Stimulated activated CD4-positive, alpha-beta T cell treated with anti-CD3 and anti-CD28 coated beads, TNF-alpha, amount 100 ng/mL, for 4 hours (primary cell): ENCODE results near the gene GCLC.
"Not testable (repeated sequence)": the region's sequence is repeated elsewhere in the genome, so short reads cannot be mapped to it uniquely, and the experiment has no call there.

Experiments
- DNase-seq, 3 experiments: peaks; one replicate each; pipeline ENCODE4 v3.0.0-alpha.2; 2020; ENCODE audit warnings: low read depth in 3 of 3

Gene GCLC

GRCh38 chr6:53544470-53545308 is at the start of gene GCLC:
TSS of gene GCLC (minus strand) at chr6:53545101. CDS start at chr6:53544645, 456 bp downstream.
- DNase-seq, result peak; percentile 77 to 83 (median 78)

GRCh38 chr6:53594596-53594995 is 49.7 kb upstream of the GCLC start:
- no peak for DNase-seq

GRCh38 chr6:53593001-53593488 is 48.1 kb upstream of the GCLC start:
- DNase-seq, result no peak

GRCh38 chr6:53591873-53592272 is 47.0 kb upstream of the GCLC start:
- no peak for DNase-seq

- DNase-seq, result no peak
Measured at GRCh38 chr6:53588816-53589509, 44.1 kb upstream of the GCLC start.

GRCh38 chr6:53587291-53587690 is 42.4 kb upstream of the GCLC start:
- DNase-seq, result no peak

- DNase-seq, result no peak
Measured at GRCh38 chr6:53585208-53585900, 40.5 kb upstream of the GCLC start.

- DNase-seq, result no peak
Measured at GRCh38 chr6:53584726-53585125, 39.8 kb upstream of the GCLC start.

- DNase-seq, result no peak
Measured at GRCh38 chr6:53583451-53583850, 38.5 kb upstream of the GCLC start.

GRCh38 chr6:53582963-53583362 is 38.1 kb upstream of the GCLC start:
- DNase-seq, result no peak

GRCh38 chr6:53581856-53582255 is 37.0 kb upstream of the GCLC start:
- DNase-seq, result no peak

GRCh38 chr6:53581173-53581773 is 36.4 kb upstream of the GCLC start:
- no peak for DNase-seq

- DNase-seq, result no peak
Measured at GRCh38 chr6:53579338-53579737, 34.4 kb upstream of the GCLC start.

GRCh38 chr6:53578371-53578770 is 33.5 kb upstream of the GCLC start:
- DNase-seq, result no peak

GRCh38 chr6:53573299-53573698 is 28.4 kb upstream of the GCLC start:
- no peak for DNase-seq

- DNase-seq, result not testable (repeated sequence)
Measured at GRCh38 chr6:53572379-53572778, 27.5 kb upstream of the GCLC start.

GRCh38 chr6:53568776-53569616 is 24.1 kb upstream of the GCLC start:
- no peak for DNase-seq

- DNase-seq, result no peak
Measured at GRCh38 chr6:53567701-53568100, 22.8 kb upstream of the GCLC start.

GRCh38 chr6:53566755-53567154 is 21.9 kb upstream of the GCLC start:
- no peak for DNase-seq

GRCh38 chr6:53565886-53566285 is 21.0 kb upstream of the GCLC start:
- DNase-seq, result no peak
